NCI-H2196 (cell line): Measurements from ENCODE around the gene ARPC1B.
"Not testable (repeated sequence)": the region's sequence is repeated elsewhere in the genome, so short reads cannot be mapped to it uniquely, and the experiment has no call there.

Source experiments
- DNase-seq: peaks from one replicate; lab custom pipeline; 2025; ENCODE audit not compliant: unreplicated experiment; lab: John Stamatoyannopoulos, UW

ARPC1B gene

DNA sequence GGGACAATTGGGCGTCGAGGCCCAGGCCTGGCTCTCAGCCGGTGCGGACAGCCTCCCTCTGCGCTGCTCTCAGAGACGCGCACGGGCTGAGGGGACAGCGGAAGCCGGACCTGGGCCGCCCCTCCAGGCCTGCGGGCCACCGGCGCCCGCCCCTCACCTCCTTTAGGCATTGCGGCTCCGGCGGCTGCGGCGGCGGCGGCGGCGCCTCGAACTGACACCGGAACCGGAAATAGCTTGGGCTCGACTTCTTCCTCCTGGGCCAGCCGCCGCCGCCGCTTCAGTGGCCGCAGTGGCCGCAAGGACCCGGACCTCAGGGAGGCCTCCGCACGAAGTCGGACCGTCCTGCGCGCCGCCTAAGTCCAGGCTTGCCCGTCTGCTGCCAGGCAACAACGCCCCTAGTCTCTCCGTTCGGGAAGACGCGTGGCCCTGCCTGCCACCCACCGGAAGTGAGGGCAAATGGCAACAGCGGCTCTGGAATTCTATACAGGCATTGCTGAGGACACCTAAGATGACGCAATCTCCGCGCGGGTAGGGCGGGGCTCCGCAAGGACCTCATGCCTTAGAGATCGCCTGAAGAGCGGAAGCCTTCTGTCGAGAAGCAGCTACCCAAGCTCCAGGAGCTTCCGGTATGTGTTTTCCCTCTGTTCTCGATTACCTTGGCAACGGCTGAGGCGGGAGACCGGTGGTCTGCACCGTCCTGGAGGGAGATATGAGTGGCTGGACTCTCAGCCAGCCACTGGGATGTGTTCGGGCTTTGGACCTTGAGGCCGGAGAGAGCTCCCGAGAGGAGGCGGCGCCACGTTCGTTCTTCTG, 34.1 kb downstream of the ARPC1B start, which contains the start of the genes BUD31 and PDAP1:
BUD31 (plus strand) TSS at position 591 of the 813 bp plus-strand sequence. CDS start 2,124 bp downstream, outside the sequence.
PDAP1 (minus strand) TSS at position 219 of the 813 bp plus-strand sequence; CDS start at position 170, 49 bp downstream.
- peak; percentile 95 for DNase-seq

DNA sequence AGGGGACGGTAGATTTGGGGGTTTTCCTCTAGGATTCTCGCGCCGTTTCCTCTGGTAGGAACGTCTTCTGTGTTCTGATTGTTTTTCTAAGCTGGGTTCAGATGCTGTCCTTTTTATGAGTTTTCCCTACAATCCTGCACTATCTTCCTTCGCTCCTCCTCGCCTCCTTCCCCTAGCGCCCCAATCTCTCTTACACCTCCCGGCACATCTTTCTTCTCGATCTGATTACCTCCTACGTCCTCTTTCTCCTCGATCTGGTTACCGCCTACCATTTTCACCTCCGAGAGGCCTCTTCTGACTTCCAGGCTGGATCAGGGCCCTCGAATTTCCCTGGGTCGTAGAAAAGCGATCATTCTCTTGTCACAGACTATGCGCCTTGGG, 34.7 kb downstream of the ARPC1B start:
- DNase-seq: no peak

DNA sequence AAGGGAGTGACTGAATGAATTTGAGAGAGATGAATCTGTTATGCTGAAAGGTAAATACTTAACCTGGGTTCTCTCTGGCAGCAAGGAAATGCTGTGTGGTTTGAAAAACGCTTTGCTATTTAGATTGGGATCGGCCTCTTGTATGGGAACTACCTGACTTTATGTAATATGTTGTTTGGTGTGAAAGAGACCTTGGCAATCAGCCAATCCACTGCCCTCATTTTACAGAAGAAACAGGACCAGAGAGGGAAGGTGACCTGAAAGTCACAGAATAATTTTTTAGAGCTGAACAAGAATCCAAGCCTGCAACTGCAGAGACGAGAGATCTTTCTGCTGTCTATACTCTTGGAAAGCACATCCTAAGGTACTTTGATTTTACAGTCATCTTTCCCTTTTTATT, 35.3 kb downstream of the ARPC1B start:
- no peak for DNase-seq

DNA sequence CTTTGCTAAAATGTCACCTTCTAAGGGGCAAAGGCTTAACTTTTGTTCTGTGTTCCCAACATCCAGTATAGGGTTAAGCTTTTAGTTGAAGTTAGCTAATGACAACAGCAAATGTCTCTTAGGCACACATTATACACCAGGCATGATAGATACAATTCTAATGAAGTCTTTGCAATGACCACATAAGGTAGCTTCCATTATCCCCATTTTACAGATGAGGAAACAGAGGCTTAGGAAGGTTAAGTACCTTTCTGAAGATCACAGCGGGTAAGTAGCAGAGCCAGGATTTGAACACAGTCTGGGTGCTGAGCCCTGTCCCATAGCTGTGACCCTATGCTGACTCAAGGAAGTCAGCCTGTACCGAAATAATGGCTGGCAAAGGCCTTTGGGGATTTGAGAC, 36.1 kb downstream of the ARPC1B start:
- no peak for DNase-seq

DNA sequence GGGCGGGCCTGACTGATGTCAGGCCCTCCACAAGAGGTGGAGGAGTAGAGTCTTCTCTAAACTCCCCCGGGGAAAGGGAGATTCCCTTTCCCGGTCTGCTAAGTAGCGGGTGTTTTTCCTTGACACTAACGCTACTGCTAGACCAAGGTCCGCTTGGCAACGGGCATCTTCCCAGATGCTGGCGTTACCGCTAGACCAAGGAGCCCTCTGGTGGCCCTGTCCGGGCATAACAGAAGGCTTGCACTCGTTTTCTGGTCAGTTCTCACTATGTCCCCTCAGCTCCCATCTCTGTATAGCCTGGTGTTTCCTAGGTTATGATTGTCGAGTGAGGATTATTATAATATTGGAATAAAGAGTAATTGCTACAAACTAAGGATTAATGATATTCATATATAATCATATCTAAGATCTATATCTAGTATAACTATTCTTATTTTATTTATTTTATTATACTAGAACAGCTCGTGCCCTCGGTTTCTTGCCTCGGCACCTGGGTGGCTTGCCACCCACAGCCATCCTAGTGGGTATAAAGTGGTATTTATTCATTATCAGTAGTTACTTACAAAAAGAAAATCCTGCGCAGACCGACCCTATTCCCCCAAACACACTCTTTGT, 41.1 kb downstream of the ARPC1B start:
- DNase-seq: peak; percentile 25

DNA sequence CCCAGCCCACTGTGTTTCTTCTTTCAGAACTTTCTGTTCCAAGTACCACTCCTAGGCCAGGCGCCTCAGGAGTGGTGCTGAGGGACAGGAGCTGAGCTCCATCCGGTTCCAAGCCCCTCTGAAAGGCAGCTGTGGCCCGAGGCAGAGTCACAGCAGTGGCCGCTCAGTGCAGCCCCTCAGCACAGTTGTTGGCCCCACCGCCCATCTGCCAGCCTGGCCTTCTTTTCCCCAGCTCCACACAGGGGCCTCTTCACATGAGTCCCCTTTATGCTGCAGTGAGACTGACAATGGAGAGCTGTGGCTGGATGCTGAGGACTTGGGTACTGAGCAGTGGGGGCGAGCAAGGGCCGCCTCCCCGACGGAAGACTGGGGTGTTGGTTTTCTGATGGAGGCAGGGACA, 43.7 kb downstream of the ARPC1B start:
- no peak for DNase-seq

DNA sequence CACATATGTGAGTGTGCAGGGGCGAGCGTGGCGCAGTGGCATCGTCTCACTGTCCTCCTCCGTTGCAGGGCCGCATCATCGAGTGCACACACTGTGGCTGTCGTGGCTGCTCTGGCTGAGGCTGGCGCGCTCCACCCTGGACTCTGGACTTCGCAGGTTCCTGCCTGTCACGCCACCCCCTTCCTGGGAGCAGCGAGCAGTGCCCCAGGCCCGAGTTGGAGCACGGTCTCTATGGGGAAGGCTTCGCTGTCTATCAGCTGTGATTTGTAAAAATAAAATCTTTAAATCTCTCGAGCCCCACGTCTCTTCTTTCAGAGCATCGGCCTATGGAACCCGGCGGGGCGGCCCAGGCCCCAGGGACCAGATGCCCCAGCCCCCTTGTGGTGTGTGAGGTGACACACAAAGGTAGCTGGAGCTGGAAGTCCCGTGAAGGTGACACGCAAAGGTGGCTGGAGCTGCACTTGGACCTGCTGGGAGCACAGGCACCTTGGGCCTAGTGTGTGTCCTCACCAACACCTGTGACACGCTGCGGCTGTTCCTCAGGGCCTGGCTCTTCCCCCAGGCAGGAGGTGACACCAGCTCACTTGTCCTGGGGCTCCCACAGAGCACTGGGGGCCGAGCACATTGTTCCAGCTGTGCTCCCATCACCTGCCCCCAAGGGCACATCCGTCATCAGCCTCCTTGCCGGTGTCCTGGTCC, 44.9 kb downstream of the ARPC1B start:
- no peak for DNase-seq

DNA sequence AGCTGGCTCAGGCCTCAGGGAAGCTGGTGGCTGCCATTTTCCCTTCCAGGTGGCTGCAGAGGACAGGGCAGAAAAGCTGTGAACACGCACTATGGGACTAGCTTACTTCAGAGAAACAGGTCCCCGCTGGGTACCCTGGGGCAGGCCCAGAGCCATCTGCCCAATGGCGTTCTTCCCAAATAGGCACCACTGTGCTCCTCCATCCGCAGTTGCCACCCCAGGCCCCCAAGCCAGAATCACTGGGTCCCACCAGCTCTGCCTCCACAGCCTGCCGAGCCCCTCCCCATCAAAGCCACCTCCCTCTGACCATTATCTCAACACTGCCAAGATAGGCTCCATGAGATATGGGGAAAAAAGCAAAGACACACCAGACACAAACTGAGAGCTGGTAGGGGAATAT, 45.7 kb downstream of the ARPC1B start:
- no peak for DNase-seq

DNA sequence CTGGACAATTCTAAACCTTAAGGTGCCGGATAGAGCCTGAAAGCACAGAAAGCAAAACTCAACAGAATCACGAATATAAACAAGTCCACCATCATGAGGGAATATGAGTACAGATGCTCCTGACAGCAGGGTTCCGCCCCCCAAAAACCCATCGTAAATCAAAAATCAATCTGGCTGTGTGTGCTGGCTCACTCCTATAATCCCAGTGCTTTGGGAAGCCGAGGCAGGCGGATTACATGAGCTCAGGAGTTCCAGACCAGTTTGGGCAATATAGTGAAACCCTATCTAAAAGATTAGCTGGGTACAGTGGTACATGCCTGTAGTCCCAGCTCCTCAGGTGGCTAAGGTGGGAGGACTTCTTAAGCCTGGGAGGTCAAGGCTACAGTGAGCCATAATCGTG, 46.5 kb downstream of the ARPC1B start:
- DNase-seq: no peak

DNA sequence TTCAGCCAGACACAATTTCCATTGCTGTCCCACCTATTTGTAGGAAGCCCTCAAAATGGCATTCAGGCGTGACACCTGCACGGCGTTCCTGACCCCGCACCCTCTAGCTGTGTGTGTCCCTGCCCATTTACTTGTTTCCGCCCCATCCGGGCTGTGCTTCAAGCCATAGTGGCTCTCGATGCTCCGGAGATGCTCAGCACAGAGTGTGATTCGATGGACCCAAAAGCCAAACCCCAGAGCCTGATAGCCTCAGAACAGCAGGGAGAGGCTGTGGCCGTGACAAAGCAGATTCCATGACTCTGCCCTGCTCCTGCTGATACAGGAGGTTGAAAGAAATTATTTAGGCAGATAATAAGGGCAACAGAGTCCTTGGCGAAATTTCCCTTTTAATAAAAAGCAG, 47.7 kb downstream of the ARPC1B start:
- DNase-seq: no peak

DNA sequence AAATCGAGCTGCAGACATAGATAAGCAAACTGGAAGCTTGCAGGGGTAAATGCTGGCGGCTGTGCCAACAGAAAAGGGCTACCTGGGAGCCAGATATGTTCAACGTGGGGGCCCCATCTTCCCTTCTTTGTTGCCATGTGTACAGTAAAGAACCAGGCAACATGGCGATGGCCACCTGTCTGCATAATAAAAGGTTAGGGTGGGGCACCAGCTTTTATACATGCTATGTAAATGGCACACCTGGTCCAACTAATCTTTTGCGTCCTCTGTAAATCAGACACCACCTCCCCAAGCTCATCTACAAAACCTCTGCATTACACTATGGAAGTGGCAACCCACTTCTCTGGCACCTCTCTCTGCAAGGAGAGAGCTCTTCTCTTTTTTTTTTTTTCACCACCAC, 48.1 kb downstream of the ARPC1B start:
- no peak for DNase-seq

DNA sequence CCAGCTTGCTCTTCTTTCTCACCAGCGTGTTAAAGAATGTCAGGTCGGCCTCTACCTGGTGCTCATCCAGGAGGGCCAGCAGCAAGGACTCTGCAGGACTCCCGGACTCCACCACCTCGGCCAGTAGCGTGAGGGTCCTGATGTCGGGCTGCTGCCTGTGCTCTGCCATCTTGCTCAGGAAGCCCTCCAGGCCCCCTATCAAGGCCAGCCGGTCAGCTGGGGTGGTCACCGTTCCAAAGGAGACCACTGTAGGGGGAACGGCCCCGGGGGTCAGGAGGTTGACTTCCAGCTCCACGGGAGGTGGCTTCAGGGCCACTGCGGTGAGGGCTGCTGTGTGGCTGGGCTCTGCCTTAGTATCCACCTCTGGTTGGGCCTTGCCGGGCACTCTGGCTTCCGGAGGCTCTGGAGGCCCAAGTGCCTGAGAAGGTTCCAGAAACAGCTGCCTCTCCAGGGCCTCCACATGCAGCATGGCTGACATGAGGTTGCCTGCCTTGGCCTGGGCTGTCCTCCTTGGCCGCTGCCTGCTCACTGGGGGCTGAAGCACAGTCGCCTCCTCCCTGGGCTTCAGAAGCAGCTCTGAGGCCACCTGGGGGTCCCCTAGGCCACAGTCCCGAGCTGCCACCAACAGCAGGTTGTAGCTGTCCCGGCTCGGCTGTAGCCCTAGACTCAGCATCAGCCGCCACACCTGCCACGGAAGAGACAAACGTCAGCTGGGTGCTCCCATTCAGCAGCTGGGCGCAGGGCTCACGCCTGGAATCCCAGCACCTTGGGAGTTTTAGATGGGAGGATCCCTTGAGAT, 50.6 kb downstream of the ARPC1B start:
- no peak for DNase-seq

DNA sequence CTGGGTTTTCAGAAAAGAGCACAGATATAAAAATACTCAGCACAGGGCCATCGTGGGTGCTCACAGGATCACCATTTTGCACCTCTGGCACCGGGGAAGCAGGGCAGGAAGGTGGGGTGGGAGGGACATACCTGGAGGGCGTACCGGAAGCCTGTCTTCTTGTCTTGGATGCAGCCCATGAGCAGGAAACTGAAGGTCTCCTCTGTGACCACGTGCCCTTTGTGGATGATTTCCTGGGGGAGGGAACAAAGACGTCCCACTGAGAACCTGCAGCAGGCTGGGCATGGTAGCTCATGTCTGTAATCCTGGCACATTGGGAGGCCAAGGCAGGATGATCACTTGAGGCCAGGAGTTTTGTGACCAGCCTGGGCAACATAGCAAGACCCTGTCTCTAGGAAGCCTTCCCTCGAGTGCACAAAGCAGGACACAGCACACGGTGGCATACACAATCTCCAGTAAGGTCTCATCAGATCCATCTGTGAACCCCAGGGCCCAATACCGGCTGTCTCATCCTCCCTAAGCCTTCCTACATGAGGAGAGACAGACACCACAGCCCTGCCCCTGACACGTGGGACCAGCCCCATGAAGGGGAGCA, 54.5 kb downstream of the ARPC1B start:
- no peak for DNase-seq

DNA sequence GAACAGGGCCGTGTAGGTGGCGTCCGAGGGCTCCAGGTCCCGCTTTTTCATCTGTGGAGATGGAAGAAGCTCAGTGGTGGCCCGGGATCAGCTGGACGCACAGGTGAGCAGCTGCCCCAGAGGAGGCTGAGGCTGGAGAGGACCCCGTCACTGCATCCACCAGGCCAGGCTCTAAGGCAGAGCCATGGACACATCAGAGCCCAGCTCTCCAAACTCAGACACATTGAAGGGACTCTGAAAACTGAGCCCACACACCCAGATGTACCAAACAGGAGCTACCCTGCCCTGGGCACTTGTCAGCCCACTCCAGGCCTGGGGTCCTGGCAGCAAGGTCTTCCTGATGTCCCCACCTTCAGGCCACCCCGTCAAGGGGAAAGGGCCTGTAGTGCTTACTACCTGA, 55.2 kb downstream of the ARPC1B start:
- no peak for DNase-seq

DNA sequence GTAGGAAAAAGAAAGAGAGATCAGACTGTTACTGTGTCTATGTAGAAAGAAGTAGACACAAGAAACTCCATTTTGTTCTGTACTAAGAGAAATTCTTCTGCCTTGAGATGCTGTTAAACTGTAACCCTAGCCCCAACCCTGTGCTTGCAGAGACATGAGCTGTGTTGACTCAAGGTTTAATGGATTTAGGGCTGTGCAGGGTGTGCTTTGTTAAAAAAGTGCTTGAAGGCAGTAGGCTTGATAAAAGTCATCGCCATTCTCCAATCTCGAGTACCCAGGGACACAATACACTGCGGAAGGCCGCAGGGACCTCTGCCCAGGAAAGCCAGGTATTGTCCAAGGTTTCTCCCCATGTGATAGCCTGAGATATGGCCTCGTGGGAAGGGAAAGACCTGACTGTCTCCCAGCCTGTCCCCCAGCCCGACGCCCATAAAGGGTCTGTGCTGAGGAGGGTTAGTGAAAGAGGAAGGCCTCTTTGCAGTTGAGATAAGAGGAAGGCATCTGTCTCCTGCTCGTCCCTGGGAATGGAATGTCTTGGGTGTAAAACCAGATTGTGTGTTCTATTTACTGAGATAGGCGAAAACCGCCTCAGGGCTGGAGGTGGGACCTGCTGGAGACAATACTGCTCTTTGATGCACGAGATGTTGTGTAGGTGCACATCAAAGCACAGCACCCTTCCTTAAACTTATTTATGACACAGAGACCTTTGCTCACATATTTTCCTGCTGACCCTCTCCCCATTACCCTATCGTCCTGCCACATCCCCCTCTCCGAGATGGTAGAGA, 57.4 kb downstream of the ARPC1B start:
- not testable (repeated sequence) for DNase-seq

DNA sequence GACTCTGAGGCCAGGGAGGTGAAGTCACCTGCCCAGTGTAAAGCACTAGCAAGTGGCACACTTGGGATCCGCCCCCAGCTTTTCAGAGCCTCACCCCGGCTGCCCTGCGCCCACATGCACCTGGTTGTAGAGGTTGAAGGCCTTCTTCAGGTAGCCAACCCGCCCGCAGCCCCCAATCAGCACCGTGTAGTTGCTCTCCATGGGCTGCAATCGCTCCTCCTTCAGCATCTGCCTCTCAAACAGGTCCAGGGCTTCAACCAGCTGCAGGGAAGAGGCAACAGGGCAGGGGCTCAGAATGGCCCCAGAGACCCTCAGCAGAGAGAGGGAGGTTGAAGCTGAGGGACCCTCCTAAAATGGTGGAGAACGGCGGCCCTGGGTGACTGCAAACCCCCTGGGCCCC, 58.6 kb downstream of the ARPC1B start:
- DNase-seq: no peak

DNA sequence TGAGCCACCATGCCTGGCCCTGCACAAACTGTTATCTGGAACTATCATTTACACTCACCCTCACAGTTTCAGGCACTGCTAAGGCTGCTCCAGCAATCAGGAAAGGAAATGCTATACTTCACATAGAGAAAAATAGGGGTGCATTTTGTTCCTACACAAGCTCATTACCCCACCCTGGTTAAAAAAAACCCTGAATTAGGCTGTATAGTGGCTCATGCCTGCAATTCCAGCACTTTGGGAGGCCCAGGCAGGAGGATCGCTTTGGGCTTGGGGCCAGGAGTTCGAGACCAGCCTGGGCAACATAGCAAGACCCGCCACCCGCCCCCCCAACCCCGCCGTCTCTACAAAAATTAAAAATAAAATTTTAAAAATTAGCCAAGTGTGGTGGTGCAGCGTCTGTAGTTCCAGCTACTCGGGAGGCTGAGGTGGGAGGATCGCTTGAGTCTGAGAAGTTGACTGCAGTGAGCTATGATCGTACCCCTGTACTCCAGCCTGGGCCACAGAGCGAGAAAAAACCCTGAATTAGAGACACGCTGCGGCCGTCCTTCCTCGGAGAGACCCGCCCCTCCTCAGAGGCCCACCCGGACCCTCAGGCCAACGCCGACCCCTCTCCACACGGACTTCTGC, 63.5 kb downstream of the ARPC1B start:
- no peak for DNase-seq

DNA sequence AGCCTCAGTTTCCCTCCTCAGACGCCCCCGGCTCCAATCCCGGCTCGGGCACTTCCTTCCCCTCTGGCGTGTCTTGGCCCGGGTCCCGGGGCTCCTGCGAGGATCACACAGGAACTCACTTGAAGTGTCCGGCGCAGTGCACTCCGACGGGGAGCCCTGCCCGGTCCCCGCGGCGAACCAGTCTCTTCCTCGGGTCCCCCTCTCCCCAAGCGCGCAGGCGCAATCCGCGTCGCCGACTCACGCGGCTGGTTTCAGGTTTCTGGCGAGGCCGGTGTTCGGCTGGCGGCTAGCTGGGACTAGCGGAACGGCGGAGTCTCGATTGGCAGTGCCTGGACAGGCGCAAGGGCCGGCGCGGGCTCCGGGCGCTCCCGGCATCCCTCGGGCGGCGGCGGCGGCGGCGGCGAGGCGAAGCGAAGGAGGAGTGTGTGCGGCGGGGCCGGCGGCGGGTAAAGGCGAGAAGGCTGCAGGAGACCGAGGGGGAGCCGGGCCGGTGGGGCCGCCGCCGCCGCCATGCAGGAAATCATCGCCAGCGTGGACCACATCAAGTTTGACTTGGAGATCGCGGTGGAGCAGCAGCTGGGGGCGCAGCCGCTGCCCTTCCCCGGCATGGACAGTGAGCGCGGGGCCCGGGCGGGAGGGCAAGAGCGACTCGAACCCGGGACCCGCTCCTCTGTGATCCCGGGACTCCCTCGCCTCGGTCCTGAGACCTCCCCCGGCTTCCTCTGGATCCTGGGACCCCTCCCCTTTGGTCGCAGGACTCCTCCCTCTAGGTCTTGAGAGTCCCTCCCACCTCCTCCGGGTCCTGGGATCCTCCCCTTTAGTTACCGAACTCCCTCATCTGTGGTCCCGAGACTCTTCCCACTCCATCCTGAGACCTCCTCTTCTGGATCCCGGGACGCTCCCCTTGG, 64.3 kb downstream of the ARPC1B start, which contains the start of the genes CPSF4 and PTCD1:
CPSF4 (plus strand) TSS at position 371 of the 908 bp plus-strand sequence; CDS start at position 511, 140 bp downstream.
PTCD1 (minus strand) TSS at position 226 of the 908 bp plus-strand sequence. CDS start 3,556 bp downstream, outside the sequence.
- peak; percentile 96 for DNase-seq
